MM.1S (cell line): ENCODE data around the gene COX17.

Experiments used
- CTCF ChIP-seq: fragments of 300-600 bp; sonication (generic); IDR thresholded peaks from 2 replicates; pipeline ENCODE4 v1.5.1; 2016; ENCODE audit warnings: antibody characterized with exemption, low read length, mixed read lengths
- EZH2phosphoT487 ChIP-seq: fragments of 300-600 bp; sonication (generic); IDR thresholded peaks from 2 replicates; pipeline ENCODE4 v1.6.1; 2018; ENCODE audit warnings: antibody characterized with exemption, low read length

- TF ChIP-seq CTCF: no peak
- no peak for TF ChIP-seq EZH2phosphoT487
These were observed 40.3 kb upstream of the COX17 start for GRCh38 chr3:119717520-119717919.
